IPS DF 4.7 (cell line): ENCODE results near the gene PAFAH2.

Experiments
- DNase-seq: peaks from one replicate; pipeline ENCODE4 v3.0.0-alpha.2; 2013; ENCODE audit warnings: low spot score; ENCODE audit errors: extremely low read depth

PAFAH2 gene

GRCh38 chr1:26014179-26014578 lies 16.3 kb upstream of the PAFAH2 start:
- DNase-seq: no peak

- DNase-seq: no peak
Observed at GRCh38 chr1:26012864-26013263, 15.0 kb upstream of the PAFAH2 start.

DNA sequence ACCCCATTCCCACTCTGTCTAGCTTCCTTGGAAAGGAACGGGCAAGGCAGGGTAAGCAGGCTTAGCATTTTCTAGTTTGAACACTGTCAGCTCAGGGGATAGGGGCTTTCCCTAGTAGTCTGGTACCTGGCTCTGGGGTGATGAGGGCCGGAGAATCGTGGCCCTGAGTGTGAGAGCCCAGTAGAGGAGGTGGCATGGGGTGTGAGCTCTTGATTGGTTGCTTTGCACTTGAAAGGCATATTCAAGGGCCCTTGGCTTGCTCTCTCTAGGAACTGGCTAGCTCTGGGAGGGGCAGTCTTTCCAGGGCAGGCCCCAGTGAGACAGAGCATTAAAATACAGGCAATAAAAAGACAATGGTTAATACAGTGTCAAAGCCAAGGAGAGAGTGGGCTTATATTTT lies 13.0 kb upstream of the PAFAH2 start:
- DNase-seq: no peak

DNA sequence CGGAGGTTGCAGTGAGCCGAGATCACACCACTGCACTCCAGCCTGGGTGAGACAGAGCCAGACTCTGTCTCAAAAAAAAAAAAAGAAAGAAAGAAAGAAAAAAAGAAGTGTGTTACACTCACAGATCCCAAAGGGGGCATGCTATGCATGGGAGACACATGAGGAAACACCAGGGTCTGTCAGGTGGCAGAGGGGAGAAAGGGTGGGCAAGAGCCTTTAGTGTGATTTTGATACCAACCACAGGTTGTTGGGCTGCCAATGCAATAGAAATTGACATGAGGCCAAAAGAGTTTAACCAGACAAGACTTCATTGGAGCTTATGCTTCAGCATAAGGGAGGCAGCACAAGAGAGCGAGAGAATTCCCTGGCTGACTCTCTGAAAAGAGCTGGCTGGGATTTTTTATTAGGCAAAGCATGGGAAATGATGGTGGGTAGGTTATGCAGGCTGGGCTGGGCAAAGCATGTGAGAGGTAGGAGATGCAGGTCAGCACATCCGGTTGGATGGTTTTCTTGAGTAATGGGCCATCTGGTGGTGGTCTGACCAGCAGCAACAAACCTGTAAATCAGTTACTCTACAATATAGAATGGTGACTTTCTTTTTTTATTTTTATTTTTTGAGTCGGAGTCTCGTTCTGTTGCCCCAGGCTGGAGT lies 12.1 kb upstream of the PAFAH2 start:
- no peak for DNase-seq

GRCh38 chr1:26006710-26007109 lies 8.8 kb upstream of the PAFAH2 start:
- DNase-seq: no peak

DNA sequence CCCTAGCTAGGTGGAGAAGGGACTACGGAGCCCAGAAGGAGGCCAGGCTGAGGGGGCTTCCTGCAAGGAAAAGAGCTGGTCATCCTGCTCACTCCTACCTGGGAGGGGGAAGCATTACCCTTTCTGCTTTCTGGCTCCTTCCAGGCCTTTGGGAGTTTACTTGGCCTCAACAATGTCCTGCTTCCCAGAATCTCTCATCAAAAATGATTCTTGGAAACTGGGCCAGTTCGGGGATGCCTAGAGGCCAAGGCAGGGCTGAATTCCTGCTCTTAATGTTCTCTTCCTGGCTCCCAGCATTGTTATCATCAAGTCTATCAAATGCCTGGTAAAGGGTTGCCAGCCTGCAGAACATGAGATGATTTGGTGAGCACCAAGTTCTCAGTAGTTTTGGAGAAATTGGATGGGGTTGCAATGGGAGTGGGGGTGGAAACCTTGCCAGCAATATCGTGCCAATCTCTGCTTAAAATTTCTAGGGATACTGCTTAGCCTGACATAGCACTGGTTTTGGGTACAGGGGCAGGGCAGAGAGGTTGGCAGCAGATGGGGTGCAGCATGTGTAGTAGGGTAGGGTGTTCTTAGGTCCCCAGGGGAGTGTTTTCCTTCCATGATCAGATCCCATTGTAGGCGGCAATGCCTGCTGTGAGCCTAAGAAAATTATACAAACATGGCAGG lies 7.7 kb upstream of the PAFAH2 start:
- no peak for DNase-seq

GRCh38 chr1:26003756-26004155 lies 5.9 kb upstream of the PAFAH2 start:
- no peak for DNase-seq

DNA sequence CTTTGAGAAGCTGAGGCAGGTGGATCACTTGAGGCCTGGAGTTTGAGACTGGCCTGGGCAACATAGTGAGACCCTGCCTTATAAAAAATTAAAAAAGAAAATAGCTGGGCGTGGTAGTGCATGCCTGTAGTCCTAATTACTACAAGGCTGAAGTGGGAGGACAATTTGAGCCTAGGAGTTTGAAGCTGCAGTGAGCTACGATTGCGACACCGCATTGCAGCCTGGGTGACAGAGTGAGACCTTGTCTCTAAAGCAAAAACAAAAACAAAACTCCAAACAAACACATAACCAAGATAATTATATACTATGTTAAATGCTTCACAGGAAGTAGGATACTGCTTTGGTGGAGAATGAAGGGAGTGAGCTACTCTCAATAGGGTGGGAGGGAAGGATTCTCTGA lies 5.4 kb upstream of the PAFAH2 start:
- DNase-seq: no peak

DNA sequence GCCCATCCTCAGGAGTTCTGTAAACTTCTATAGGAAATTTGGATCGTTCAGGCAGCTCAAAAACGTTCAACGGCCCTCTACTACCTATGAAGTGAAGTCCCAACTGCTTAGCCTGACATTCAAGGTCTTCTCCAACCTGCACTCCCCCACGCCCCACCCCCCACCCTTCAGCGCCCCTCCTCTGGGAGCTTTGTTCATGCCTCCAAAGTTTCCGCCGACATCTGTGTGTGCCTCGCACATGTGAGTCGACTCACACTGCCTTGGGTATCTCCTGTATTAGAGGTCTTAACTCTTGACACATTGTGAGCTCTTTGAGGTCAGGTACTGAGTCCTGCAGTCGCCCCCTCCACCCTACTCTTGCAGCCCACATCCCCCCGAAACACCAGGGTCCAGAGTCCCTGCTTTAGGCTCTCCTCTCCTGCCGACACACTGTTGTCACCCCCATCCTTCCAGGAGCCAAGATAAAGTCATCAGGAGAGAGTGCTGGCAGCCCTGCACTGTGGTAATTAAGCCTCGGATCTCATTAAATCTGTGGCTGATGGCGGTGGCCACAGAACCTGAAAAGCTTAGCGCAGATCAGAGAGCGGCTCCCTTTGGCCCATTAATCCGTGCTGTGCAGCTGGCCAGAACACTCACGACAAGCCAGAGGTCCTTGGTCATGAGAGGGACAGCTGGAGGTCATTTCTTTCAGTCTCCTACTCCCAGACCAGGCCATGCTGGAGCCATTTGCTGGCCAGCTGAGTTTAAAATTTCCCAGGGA lies 1.4 kb upstream of the PAFAH2 start:
- DNase-seq: no peak

DNA sequence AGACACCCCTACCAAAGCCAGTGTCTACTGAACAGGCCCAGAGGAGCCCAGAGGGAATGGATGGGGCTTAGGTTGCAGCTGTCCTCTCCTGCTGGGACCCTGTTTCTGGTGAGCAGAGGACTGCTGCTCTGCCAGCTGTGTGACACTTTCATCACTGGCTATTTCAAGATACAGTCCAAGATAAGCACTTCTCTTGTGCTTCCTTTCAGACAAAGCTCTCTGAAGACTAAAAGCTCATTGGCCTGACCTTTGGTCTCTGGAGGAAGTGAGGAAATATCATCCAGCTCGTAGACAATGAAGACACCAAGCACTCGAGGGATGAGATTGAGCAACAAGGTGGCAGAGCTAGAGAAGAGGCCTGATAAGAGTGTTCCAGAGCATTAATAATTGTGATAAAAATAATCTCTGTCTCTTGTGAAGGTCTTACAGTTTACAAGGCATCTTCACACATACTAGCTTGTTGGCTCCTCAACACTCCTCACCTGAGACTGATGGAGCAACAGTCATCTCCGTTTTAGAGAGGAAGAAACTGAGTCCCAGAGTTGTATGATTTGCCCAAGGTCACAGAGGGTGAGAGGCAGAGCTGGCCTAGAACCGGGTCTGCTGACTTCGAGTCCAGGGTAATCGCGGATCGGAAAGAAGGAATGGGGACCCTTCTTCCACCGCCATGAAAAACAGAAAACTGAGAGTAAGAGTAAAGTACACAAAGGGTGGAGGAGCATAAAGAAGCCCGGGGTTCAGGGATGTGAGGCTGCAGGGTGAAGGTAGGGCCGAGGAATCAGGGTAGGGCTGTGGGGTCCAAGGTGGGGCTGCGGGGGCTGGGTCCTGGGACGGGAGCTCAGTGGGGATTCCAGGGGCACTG lies 666 bp downstream of the PAFAH2 start:
- no peak for DNase-seq

- DNase-seq: no peak
Observed at GRCh38 chr1:25994402-25995150, 3.3 kb downstream of the PAFAH2 start.

DNA sequence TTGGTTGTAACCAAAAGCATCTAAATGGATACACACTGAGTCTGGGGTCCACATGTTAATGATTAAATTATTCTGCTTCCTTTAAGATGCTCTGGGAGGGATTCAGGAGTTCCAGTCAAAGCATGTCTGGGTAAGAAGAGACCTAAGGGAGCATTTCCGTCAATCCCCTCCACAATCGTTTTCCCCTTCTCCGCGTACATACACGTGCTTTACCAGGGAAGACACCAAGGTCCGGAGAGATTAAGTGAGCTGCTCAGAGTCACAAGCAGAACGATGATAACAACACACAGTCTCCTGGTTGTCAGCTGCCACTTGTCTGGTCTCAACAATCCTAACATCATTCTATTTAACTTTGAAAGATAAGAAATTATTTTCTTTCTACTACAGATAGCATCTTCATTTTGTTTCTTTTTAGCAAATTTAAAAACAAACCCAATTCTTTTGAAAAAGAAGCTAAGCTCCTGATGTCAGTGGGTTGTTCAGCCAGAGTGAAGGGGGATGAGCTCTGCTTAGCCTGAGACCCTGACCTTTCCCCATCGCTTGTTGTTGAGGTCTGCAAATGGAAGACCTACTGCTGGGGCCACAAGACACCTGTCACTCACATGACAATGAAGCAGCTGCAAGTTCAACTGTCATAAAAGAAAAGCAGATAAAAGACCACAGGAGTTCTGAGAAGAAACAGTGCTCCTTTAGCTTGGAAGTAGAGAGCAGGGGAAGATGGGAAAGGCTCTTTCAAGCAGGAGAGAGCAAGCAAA lies 4.5 kb downstream of the PAFAH2 start:
- DNase-seq: no peak

DNA sequence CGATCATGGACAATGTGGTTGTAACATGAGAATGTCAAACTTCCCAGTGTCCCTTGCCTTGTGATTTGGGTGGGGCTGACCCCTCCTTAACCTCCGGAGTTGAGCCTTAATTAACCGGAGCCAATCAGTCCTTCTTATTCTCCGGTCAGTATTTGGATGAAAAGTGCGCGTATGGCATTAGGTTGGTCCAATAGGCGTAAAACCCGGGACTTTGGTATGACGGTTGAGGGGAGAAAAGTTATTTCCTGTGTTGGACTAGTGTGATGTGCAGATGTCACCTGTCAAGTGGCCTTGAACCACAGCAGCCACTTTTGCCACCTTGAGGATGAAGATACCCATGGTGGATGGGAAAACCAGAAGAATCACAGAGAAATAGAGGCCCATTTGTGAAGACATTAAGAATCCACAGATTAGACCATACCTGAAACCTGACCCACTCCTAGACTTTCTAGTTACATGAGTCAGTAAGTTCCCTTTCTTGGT lies 5.1 kb downstream of the PAFAH2 start:
- no peak for DNase-seq

DNA sequence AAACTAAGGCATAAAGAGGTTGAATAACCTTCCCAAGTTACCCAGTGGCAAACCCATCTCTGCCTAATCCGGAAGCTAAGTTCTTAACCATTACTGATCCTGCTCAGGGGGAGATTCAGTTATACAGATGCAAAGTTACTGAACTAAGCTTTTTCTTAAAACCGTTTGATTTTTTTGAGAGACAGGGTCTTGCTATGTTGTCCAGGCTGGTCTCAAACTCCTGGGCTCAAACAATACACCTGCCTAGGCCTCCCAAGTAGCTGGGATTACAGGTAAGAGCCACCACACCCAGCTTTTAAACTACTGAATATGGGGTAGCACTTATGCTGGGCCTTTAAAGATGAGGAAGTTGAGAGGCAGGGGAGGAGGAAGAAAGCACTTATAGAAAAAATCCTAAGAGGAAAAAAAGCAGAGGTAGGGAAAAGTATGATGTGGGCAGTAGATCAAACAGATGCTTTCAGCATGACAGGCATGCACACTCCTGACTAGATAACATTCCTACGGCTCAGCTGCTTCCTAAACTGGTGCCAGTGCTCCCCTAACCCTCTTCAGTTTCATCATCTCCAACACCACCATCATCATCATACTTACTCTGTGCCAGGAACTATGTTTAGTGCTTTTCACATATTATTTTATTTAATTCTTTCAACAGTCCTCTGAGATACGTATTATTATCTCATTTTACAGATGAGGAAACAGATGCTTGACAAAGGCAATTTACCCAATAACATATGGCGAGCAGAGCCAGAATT lies 5.8 kb downstream of the PAFAH2 start:
- no peak for DNase-seq

GRCh38 chr1:25990702-25991395 lies 7.0 kb downstream of the PAFAH2 start:
- DNase-seq: no peak

GRCh38 chr1:25990251-25990650 lies 7.6 kb downstream of the PAFAH2 start:
- no peak for DNase-seq

DNA sequence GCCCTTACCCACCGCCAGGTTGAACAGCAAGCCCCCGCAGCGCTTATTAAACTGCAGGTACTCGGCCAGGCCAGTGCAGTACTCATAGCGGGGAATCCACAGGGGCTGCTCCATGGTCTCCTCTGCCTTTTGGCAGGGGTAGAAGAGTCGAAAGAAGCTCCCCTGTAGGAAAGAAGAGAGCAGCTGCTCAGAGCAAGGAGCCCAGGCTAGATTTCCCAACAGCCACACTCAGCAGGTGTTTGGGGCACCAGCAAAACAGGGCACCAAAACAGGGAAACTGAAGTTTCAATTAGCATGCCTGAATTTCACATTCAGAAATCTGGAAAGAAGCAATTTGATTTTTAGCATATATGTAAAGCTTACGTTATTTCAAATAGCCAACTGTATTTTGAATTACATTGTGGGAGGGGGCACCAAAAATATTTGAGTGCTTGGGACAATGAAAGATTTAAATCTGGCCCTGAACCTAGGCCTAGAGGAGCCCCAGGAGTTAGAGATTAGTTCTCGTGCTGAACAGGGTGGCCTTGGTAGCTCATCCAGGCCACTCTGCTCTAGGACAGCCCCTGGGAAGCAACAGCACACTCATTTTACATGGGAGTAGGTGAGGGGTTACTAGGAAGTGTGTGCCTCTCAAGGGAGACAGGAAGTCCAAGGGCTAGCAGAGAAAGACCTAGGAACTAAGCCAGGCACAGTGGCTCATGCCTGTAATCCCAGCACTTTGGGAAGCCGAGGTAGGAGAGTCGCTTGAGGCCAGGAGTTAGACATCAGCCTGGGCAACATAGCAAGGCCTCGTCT lies 8.2 kb downstream of the PAFAH2 start:
- no peak for DNase-seq

DNA sequence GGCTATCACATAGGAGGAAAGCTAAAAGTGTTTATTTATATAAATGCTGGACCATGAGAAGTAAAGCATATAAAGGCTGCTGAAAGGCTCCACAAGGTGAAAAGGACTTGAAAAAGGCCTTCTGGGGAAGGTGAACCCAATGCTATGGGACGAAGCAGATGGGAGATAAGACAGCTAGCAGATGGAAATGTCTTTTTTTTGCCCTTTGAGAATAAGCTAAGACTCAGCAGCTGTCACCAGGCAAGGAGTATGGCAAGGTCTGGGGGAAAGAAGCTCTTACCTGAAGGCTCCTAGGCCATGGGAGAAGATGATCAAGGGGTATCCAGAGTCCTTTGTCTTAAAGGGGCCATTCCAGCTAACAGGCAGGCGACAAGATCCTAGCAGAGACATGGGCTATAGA lies 9.9 kb downstream of the PAFAH2 start:
- DNase-seq: no peak
